ENCODE data around the gene TULP4. TPM values are rescaled to one million over a fixed set of nuclear protein-coding genes. Genes with fewer than 3 reads are reported as not detected.

Gene TULP4
- polyA plus RNA-seq, 1 experiment: 8.0 TPM

GRCh38 chr6:158501360-158502262 is 189.3 kb downstream of the TULP4 start:
- DNase-seq (ENCODE audit: low read depth): no peak

GRCh38 chr6:158502263-158502950 is 190.1 kb downstream of the TULP4 start:
- ChIA-PET CTCF (interaction anchor here (1.0 kb wide), 1 partner anchor 16 kb away, joined by 3 read pairs; no protein-coding TSS in a partner anchor), POLR2A (no interaction called here)
- H3K4me3 ChIP-seq (ENCODE audit: low read depth, low read length): no peak overlapping the region
- peaks cover 18% of the 10 kb centered on the region for H3K36me3 ChIP-seq (ENCODE audit: control insufficient read depth, insufficient read depth, low read length)
- DNase-seq (ENCODE audit: low read depth): no peak
- no peak for TF ChIP-seq CTCF (IDR thresholded peaks at IDR 0.05; ENCODE audit: insufficient read depth, low read depth, low read length)
- H3K27me3 ChIP-seq (ENCODE audit: control insufficient read depth, insufficient read depth, low read length): no peaks in the 10 kb centered on the region

More at GRCh38 chr6:158501360-158502262, 189.3 kb downstream of the TULP4 start:
- no peak for TF ChIP-seq CTCF (IDR thresholded peaks at IDR 0.05; ENCODE audit: insufficient read depth, low read depth, low read length)
- Histone ChIP-seq H3K36me3 (ENCODE audit: control insufficient read depth, insufficient read depth, low read length) (peaks cover 16% of the 10 kb centered on the region), H3K27me3 (ENCODE audit: control insufficient read depth, insufficient read depth, low read length) (no peaks in the 10 kb centered on the region), H3K4me3 (ENCODE audit: low read depth, low read length) (no peak overlapping the region)
- CTCF ChIA-PET: interaction anchor here (1.0 kb wide), 1 partner anchor 17 kb away, joined by 3 read pairs; no protein-coding TSS in a partner anchor
- POLR2A ChIA-PET: no interaction called here

GRCh38 chr6:158503222-158503621 is 191.0 kb downstream of the TULP4 start:
- ChIA-PET POLR2A (no interaction called here), CTCF (no interaction called here)
- H3K4me3 ChIP-seq (ENCODE audit: low read depth, low read length): no peak overlapping the region
- no peak for TF ChIP-seq CTCF (IDR thresholded peaks at IDR 0.05; ENCODE audit: insufficient read depth, low read depth, low read length)
- DNase-seq (ENCODE audit: low read depth): no peak
- peaks cover 18% of the 10 kb centered on the region for H3K36me3 ChIP-seq (ENCODE audit: control insufficient read depth, insufficient read depth, low read length)
- no peaks in the 10 kb centered on the region for H3K27me3 ChIP-seq (ENCODE audit: control insufficient read depth, insufficient read depth, low read length)

- POLR2A ChIA-PET: no interaction called here
Measured at GRCh38 chr6:158503846-158504245, 191.6 kb downstream of the TULP4 start.

More at GRCh38 chr6:158503846-158504245, 191.6 kb downstream of the TULP4 start:
- Histone ChIP-seq H3K4me3 (ENCODE audit: low read depth, low read length) (no peak overlapping the region), H3K36me3 (ENCODE audit: control insufficient read depth, insufficient read depth, low read length) (peaks cover 15% of the 10 kb centered on the region), H3K27me3 (ENCODE audit: control insufficient read depth, insufficient read depth, low read length) (no peaks in the 10 kb centered on the region)
- CTCF ChIA-PET: no interaction called here
- no peak for TF ChIP-seq CTCF (IDR thresholded peaks at IDR 0.05; ENCODE audit: insufficient read depth, low read depth, low read length)
- no peak for DNase-seq (ENCODE audit: low read depth)

All from BJ (cell line).